ENCODE data around the gene CARM1. TPM values are rescaled to one million over a fixed set of nuclear protein-coding genes. Genes with fewer than 3 reads are reported as not detected.

The CARM1 gene
- total RNA-seq, 4 donors from 2014 or later: 11.8 to 20.5 (median 16.5) TPM

- TF ChIP-seq, protein P1, sequence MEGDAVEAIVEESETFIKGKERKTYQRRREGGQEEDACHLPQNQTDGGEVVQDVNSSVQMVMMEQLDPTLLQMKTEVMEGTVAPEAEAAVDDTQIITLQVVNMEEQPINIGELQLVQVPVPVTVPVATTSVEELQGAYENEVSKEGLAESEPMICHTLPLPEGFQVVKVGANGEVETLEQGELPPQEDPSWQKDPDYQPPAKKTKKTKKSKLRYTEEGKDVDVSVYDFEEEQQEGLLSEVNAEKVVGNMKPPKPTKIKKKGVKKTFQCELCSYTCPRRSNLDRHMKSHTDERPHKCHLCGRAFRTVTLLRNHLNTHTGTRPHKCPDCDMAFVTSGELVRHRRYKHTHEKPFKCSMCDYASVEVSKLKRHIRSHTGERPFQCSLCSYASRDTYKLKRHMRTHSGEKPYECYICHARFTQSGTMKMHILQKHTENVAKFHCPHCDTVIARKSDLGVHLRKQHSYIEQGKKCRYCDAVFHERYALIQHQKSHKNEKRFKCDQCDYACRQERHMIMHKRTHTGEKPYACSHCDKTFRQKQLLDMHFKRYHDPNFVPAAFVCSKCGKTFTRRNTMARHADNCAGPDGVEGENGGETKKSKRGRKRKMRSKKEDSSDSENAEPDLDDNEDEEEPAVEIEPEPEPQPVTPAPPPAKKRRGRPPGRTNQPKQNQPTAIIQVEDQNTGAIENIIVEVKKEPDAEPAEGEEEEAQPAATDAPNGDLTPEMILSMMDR (IDR thresholded peaks at IDR 0.05): no peak
- no peak for ATAC-seq (ENCODE audit: low FRiP score)
- DNase-seq (ENCODE audit: low spot score): no peak
These were observed 48.9 kb downstream of the CARM1 start for GRCh38 chr19:10920288-10920655.

DNA sequence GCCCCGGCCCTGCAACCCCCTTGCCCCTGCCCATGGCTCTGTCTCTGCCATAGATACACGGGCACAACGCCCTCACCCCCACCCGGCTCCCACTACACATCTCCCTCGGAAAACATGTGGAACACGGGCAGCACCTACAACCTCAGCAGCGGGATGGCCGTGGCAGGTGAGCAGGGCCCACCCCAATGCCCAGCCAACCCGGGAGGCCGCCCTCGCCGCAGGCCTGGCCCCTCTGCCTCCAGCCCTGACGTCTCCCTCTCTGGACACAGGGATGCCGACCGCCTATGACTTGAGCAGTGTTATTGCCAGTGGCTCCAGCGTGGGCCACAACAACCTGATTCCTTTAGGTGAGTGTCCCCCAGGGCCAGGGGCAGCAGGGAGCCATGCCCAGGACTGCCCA is 49.4 kb downstream of the CARM1 start:
- no peak for DNase-seq (ENCODE audit: low spot score)
- TF ChIP-seq, protein P1 (IDR thresholded peaks at IDR 0.05): no peak
- ATAC-seq (ENCODE audit: low FRiP score): no peak

DNA sequence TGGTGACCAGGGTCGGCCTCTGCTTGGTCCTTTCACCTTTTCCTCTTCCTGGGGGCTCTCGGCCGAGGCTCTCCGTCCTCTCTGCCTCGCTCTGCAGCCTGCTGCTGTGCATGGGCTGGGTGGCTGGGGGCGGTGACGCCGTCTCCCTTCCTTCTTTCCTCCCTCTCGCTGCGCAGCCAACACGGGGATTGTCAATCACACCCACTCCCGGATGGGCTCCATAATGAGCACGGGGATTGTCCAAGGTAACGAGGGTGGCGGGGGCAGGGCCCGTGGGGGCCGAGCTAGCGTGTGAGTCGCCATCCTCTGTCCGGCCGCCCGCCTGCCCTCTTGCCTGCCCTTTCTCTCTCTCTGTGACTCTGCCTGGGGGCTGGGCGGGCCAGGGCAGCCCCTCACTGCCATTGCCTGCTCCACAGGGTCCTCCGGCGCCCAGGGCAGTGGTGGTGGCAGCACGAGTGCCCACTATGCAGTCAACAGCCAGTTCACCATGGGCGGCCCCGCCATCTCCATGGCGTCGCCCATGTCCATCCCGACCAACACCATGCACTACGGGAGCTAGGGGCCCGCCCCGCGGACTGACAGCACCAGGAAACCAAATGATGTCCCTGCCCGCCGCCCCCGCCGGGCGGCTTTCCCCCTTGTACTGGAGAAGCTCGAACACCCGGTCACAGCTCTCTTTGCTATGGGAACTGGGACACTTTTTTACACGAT is 50.0 kb downstream of the CARM1 start:
- TF ChIP-seq, protein P1 (IDR thresholded peaks at IDR 0.05): no peak
- DNase-seq (ENCODE audit: low spot score) (no peak), ATAC-seq (ENCODE audit: low FRiP score) (no peak)

- TF ChIP-seq, protein P1 (IDR thresholded peaks at IDR 0.05): no peak
- ATAC-seq (ENCODE audit: low FRiP score) (no peak), DNase-seq (ENCODE audit: low spot score) (no peak)
These were observed 50.7 kb downstream of the CARM1 start for GRCh38 chr19:10921910-10922637.

- DNase-seq (ENCODE audit: low spot score): no peak
- TF ChIP-seq, protein P1 (IDR thresholded peaks at IDR 0.05): no peak
- ATAC-seq (ENCODE audit: low FRiP score): no peak
These were observed 51.3 kb downstream of the CARM1 start for GRCh38 chr19:10922638-10923014.

DNA sequence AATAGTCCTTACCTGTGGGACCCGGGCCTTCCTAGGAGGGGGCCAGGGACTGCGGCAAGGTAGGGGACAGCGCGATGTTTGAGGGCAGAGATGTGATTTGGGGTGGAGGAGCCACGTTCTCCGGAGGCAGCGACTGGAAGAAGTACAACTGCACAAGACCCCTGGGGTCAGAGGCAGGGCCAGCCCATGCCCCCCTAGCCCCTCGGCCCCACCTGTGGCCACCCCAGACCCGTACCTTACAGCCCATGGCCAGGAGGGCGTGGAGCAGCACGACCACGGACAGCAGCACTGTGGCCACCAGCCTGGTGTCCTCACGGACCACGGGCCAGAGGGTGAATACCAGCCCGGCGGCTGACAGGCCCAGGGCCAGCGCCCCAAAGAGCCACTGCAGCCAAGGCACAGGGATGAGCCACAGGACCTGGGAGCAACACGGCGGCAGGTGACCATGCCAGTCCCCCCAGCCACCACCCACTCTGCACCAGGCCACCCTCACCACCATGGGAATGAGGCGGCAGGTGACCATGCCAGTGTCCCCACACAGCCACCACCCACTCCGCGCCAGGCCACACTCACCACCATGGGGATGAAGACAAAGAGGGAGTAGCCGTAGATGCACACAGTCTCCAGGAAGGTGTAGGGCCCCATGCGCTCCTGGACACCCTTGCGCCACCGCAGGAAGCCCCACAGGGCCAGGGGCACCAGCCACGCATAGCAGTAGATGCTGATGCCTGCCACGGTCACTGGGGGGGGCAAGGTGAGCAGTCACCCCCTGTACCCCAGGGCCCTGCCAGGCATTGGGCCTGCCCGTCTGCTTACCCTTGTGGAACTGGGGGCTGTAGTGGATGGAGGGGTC is 52.1 kb downstream of the CARM1 start:
- TF ChIP-seq, protein P1 (IDR thresholded peaks at IDR 0.05): no peak
- ATAC-seq (ENCODE audit: low FRiP score) (no peak), DNase-seq (ENCODE audit: low spot score) (no peak)

All from omental fat pad (tissue), 4 donors.